ENCODE measurements around the gene PDSS2.

GRCh38 chr6:107400616-107401147, 58.7 kb downstream of the PDSS2 start:
- no peak for TF ChIP-seq CTCF (IDR thresholded peaks at IDR 0.05)
- TF ChIP-seq POLR2A (IDR thresholded peaks at IDR 0.05): no peak

Measured in body of pancreas (tissue), 4 donors.